ENCODE measurements around the gene TP53BP2.
A peak's percentile ranks its signal among the peaks of the same experiment; 100 is the strongest.

Gene TP53BP2

GRCh38 chr1:223834660-223835263 lies 11.0 kb downstream of the TP53BP2 start:
- H3K4me3 ChIP-seq (ENCODE audit: low read depth, low read length): no peak overlapping the region
- DNase-seq (ENCODE audit: low read depth): no peak
- TF ChIP-seq CTCF (IDR thresholded peaks at IDR 0.05; ENCODE audit: low read depth, low read length) (no peak), MAX (IDR thresholded peaks at IDR 0.05; ENCODE audit: low read depth, low read length) (no peak), MYC (IDR thresholded peaks at IDR 0.05; ENCODE audit: low read depth, low read length) (no peak)

GRCh38 chr1:223833948-223834347 lies 11.8 kb downstream of the TP53BP2 start:
- DNase-seq (ENCODE audit: low read depth): no peak
- TF ChIP-seq CTCF (IDR thresholded peaks at IDR 0.05; ENCODE audit: low read depth, low read length) (no peak), MAX (IDR thresholded peaks at IDR 0.05; ENCODE audit: low read depth, low read length) (no peak), POLR2A (IDR thresholded peaks at IDR 0.05; ENCODE audit: extremely low read depth, insufficient read length) (no peak), MYC (IDR thresholded peaks at IDR 0.05; ENCODE audit: low read depth, low read length) (no peak)
- H3K4me3 ChIP-seq (ENCODE audit: low read depth, low read length): no peak overlapping the region

DNA sequence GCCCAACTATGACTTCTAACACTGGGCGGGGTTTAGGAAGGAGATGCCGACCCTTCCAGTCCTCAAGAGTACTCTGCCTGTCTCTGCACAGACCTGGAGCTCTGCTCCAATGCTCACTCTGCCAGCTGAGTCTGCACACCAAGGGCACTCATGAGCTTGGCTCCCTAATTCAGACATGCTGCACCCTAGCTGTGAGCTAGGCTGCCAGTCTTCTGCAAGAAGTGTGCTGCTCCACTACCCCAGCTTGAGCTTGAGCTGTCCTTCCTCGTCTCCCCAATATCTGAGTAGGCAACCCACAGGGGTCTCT lies 13.2 kb downstream of the TP53BP2 start:
- DNase-seq (ENCODE audit: low read depth): peak; percentile 77
- no peak for TF ChIP-seq CTCF (IDR thresholded peaks at IDR 0.05; ENCODE audit: low read depth, low read length)
- TF ChIP-seq MYC (IDR thresholded peaks at IDR 0.05; ENCODE audit: low read depth, low read length): no peak
- no peak for TF ChIP-seq MAX (IDR thresholded peaks at IDR 0.05; ENCODE audit: low read depth, low read length)
- TF ChIP-seq POLR2A (IDR thresholded peaks at IDR 0.05; ENCODE audit: extremely low read depth, insufficient read length): no peak
- peak overlapping the region; percentile 47 for H3K4me3 ChIP-seq (ENCODE audit: low read depth, low read length)

- DNase-seq (ENCODE audit: low read depth): peak; percentile 85
- peak overlapping the region; percentile 47 for H3K4me3 ChIP-seq (ENCODE audit: low read depth, low read length)
- TF ChIP-seq CTCF (IDR thresholded peaks at IDR 0.05; ENCODE audit: low read depth, low read length) (no peak), POLR2A (IDR thresholded peaks at IDR 0.05; ENCODE audit: extremely low read depth, insufficient read length) (no peak), MAX (IDR thresholded peaks at IDR 0.05; ENCODE audit: low read depth, low read length) (no peak), MYC (IDR thresholded peaks at IDR 0.05; ENCODE audit: low read depth, low read length) (no peak)
Observed at GRCh38 chr1:223831755-223832636, 13.8 kb downstream of the TP53BP2 start.

- no peak overlapping the region for H3K4me3 ChIP-seq (ENCODE audit: low read depth, low read length)
- TF ChIP-seq CTCF (IDR thresholded peaks at IDR 0.05; ENCODE audit: low read depth, low read length) (no peak), POLR2A (IDR thresholded peaks at IDR 0.05; ENCODE audit: extremely low read depth, insufficient read length) (no peak)
- DNase-seq (ENCODE audit: low read depth): no peak
Observed at GRCh38 chr1:223829678-223830077, 16.1 kb downstream of the TP53BP2 start.
